ENCODE results near the gene NSUN3.

The NSUN3 gene

DNA sequence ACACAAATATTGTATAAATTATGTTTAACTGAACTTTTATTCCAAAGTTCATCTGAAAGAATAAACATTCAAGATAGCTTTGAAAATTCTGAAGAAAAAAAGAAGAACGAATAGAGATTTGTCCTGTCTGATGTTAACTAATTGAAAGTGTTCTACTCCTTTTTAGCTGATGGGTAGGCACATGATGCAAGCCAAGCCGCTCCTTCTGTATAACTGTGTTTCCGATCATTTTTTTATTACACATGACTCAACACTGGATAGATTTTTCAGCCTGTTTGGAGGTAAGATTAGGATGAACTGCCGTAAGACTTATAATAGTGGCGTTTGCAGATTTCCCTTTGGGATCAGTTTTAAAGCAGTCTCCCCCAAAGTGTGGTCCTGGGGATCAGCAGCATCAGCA lies 19.0 kb downstream of the NSUN3 start:
- Histone ChIP-seq H3K36me3 (ENCODE audit: insufficient read depth, low read length) (peaks cover 19% of the 10 kb centered on the region; the same call in 1 of the 2 replicates), H3K4me2 (ENCODE audit: insufficient read depth, low read length) (no peak overlapping the region), H4K20me1 (ENCODE audit: insufficient read depth, low read length) (no peaks in the 10 kb centered on the region), H2AFZ (ENCODE audit: low read depth, low read length) (no peak overlapping the region), H3K4me1 (ENCODE audit: insufficient read depth, low read length) (no peaks in the 10 kb centered on the region), H3K9ac (ENCODE audit: low read depth, low read length) (no peak overlapping the region), H3K27ac (ENCODE audit: low read length) (no peak overlapping the region), H3K27me3 (ENCODE audit: insufficient read depth, low read length, poor library complexity) (no peaks in the 10 kb centered on the region), H3K9me3 (ENCODE audit: insufficient read depth, low read length, severe bottlenecking) (no peaks in the 10 kb centered on the region), H3K4me3 (ENCODE audit: low read depth in 1 of 2, low read length in 2 of 2) (no peak overlapping the region), H3K79me2 (ENCODE audit: insufficient read depth, low read length) (peaks cover 7% of the 10 kb centered on the region)
- no peak for TF ChIP-seq EZH2 (IDR thresholded peaks at IDR 0.05; ENCODE audit: borderline replicate concordance, low read depth, low read length, severe bottlenecking)
- TF ChIP-seq, protein P1, sequence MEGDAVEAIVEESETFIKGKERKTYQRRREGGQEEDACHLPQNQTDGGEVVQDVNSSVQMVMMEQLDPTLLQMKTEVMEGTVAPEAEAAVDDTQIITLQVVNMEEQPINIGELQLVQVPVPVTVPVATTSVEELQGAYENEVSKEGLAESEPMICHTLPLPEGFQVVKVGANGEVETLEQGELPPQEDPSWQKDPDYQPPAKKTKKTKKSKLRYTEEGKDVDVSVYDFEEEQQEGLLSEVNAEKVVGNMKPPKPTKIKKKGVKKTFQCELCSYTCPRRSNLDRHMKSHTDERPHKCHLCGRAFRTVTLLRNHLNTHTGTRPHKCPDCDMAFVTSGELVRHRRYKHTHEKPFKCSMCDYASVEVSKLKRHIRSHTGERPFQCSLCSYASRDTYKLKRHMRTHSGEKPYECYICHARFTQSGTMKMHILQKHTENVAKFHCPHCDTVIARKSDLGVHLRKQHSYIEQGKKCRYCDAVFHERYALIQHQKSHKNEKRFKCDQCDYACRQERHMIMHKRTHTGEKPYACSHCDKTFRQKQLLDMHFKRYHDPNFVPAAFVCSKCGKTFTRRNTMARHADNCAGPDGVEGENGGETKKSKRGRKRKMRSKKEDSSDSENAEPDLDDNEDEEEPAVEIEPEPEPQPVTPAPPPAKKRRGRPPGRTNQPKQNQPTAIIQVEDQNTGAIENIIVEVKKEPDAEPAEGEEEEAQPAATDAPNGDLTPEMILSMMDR (IDR thresholded peaks at IDR 0.05; ENCODE audit: borderline replicate concordance, extremely low read depth, low read length, poor library complexity, severe bottlenecking), result no peak
- ATAC-seq (ENCODE audit: insufficient read depth, low read depth), result no peak
- DNase-seq, result no peak

DNA sequence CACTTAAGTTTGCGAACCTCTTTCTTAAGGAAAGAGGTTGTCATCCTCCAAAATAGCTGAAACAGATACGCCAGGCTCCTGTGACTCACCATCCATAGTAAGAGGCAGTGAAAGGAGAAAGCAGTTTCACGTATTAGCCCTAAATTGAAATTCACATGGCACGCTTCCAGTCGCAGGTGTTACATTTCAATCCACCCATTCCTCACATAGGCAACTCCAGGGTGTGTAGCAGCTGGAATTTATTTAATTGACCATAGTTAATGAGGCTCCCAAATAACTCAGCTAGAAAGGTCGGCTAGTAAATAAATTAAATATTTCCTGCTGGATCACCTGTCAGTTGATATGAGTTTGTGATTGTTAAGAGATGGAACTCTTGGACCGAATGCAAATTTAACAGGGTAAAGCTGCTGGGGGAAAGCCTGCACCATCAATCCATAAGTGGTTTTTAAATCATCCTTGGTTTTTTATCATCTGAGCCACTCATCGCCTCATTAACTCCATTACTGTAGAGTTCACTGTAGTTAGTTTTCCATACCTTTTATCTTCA lies 19.6 kb downstream of the NSUN3 start:
- TF ChIP-seq, protein P1 (IDR thresholded peaks at IDR 0.05; ENCODE audit: borderline replicate concordance, extremely low read depth, low read length, poor library complexity, severe bottlenecking), result no peak
- TF ChIP-seq EZH2 (IDR thresholded peaks at IDR 0.05; ENCODE audit: borderline replicate concordance, low read depth, low read length, severe bottlenecking), result no peak
- DNase-seq, result no peak
- H3K36me3 ChIP-seq (ENCODE audit: insufficient read depth, low read length), result peaks cover 19% of the 10 kb centered on the region; the same call in 1 of the 2 replicates

DNA sequence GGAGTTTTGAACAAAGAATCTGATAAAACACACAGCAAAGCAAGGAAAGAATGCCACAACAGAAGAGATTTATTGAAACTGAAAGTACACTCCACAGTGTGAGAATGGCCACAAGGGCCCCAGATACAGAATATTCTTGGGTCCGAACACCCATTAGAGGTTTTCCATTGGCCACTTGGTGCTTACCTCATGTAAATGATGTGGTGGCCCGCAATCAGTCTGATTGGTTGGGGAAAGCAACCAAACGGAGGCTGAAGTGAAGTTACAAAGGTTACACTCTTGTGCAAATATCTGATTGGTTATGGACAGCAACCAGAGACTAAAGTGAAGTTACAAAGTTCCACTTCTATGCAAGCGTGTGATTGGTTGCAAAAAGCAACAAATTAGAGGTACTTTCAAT lies 20.4 kb downstream of the NSUN3 start:
- Histone ChIP-seq H3K9ac (ENCODE audit: low read depth, low read length) (no peak overlapping the region), H2AFZ (ENCODE audit: low read depth, low read length) (no peak overlapping the region), H3K27me3 (ENCODE audit: insufficient read depth, low read length, poor library complexity) (no peaks in the 10 kb centered on the region), H3K79me2 (ENCODE audit: insufficient read depth, low read length) (peaks cover 5% of the 10 kb centered on the region), H3K27ac (ENCODE audit: low read length) (no peak overlapping the region), H3K9me3 (ENCODE audit: insufficient read depth, low read length, severe bottlenecking) (no peaks in the 10 kb centered on the region), H3K4me1 (ENCODE audit: insufficient read depth, low read length) (no peaks in the 10 kb centered on the region), H3K4me2 (ENCODE audit: insufficient read depth, low read length) (no peak overlapping the region), H4K20me1 (ENCODE audit: insufficient read depth, low read length) (no peaks in the 10 kb centered on the region), H3K36me3 (ENCODE audit: insufficient read depth, low read length) (peaks cover 22% of the 10 kb centered on the region; the same call in 1 of the 2 replicates), H3K4me3 (ENCODE audit: low read depth in 1 of 2, low read length in 2 of 2) (no peak overlapping the region)
- no peak for TF ChIP-seq EZH2 (IDR thresholded peaks at IDR 0.05; ENCODE audit: borderline replicate concordance, low read depth, low read length, severe bottlenecking)
- TF ChIP-seq, protein P1 (IDR thresholded peaks at IDR 0.05; ENCODE audit: borderline replicate concordance, extremely low read depth, low read length, poor library complexity, severe bottlenecking), result no peak
- ATAC-seq (ENCODE audit: insufficient read depth, low read depth) (peak; percentile 49; the same call in 2 of the 3 replicates), DNase-seq (no peak)

More for the DNA sequence above, 19.6 kb downstream of the NSUN3 start:
- Histone ChIP-seq H3K4me2 (ENCODE audit: insufficient read depth, low read length) (no peak overlapping the region), H3K9ac (ENCODE audit: low read depth, low read length) (no peak overlapping the region), H2AFZ (ENCODE audit: low read depth, low read length) (no peak overlapping the region), H3K9me3 (ENCODE audit: insufficient read depth, low read length, severe bottlenecking) (no peaks in the 10 kb centered on the region), H3K27ac (ENCODE audit: low read length) (no peak overlapping the region), H3K4me1 (ENCODE audit: insufficient read depth, low read length) (no peaks in the 10 kb centered on the region), H3K79me2 (ENCODE audit: insufficient read depth, low read length) (peaks cover 5% of the 10 kb centered on the region), H3K27me3 (ENCODE audit: insufficient read depth, low read length, poor library complexity) (no peaks in the 10 kb centered on the region), H3K4me3 (ENCODE audit: low read depth in 1 of 2, low read length in 2 of 2) (no peak overlapping the region), H4K20me1 (ENCODE audit: insufficient read depth, low read length) (no peaks in the 10 kb centered on the region)
- no peak for ATAC-seq (ENCODE audit: insufficient read depth, low read depth)

All from DND-41 (cell line).